HUES48 (cell line): ENCODE data around the gene NPHP4.

Experiments used
- H3K27ac ChIP-seq: one replicate; pipeline ENCODE4 v1.7.0; 2013; ENCODE audit warnings: low read depth, low read length, inconsistent platforms
- H3K27me3 ChIP-seq: 2 replicates; pipeline ENCODE4 v1.6.1; 2013; ENCODE audit warnings: mild to moderate bottlenecking, low read length; ENCODE audit not compliant: control insufficient read depth, insufficient read depth
- H3K36me3 ChIP-seq: 2 replicates; pipeline ENCODE4 v1.6.1; 2013; ENCODE audit warnings: low read length; ENCODE audit not compliant: control insufficient read depth, insufficient read depth
- H3K4me1 ChIP-seq: 2 replicates; pipeline ENCODE4 v1.6.1; 2013; ENCODE audit warnings: mild to moderate bottlenecking, low read length; ENCODE audit not compliant: control insufficient read depth, insufficient read depth
- H3K4me3 ChIP-seq: 2 replicates; pipeline ENCODE4 v1.5.1; 2013; ENCODE audit warnings: mild to moderate bottlenecking, low read depth, low read length
- H3K9ac ChIP-seq: 2 replicates; pipeline ENCODE4 v1.6.1; 2013; ENCODE audit warnings: mild to moderate bottlenecking, low read depth, low read length, moderate library complexity
- H3K9me3 ChIP-seq: 2 replicates; pipeline ENCODE4 v1.6.1; 2013; ENCODE audit warnings: low read length; ENCODE audit not compliant: control insufficient read depth, insufficient read depth

Gene NPHP4

GRCh38 chr1:5992026-5992813 lies at the start of gene NPHP4:
NPHP4 (minus strand) TSS chr1:5992425; CDS start chr1:5986289, 6,136 bp downstream.
- Histone ChIP-seq H3K9ac (peak within 1 kb of the TSS; percentile 48; the same call in 1 of the 2 replicates), H3K27ac (peak within 1 kb of the TSS; percentile 72), H3K27me3 (peaks cover 25% of the 10 kb centered on the region), H3K4me3 (peak within 1 kb of the TSS; percentile 84), H3K4me1 (peaks cover 18% of the 10 kb centered on the region), H3K36me3 (no peaks in the 10 kb centered on the region), H3K9me3 (no peaks in the 10 kb centered on the region)

GRCh38 chr1:6041432-6042062 lies 49.3 kb upstream of the NPHP4 start:
- Histone ChIP-seq H3K27me3 (no peaks in the 10 kb centered on the region), H3K4me3 (no peak overlapping the region), H3K4me1 (peaks cover 6% of the 10 kb centered on the region; the same call in 1 of the 2 replicates), H3K9ac (no peak overlapping the region), H3K27ac (no peak overlapping the region), H3K36me3 (no peaks in the 10 kb centered on the region), H3K9me3 (no peaks in the 10 kb centered on the region)

GRCh38 chr1:6040861-6041415 lies 48.7 kb upstream of the NPHP4 start:
- H3K27me3 ChIP-seq: no peaks in the 10 kb centered on the region
- H3K27ac ChIP-seq: no peak overlapping the region
- peaks cover 6% of the 10 kb centered on the region; the same call in 1 of the 2 replicates for H3K4me1 ChIP-seq
- no peak overlapping the region for H3K9ac ChIP-seq
- no peaks in the 10 kb centered on the region for H3K9me3 ChIP-seq
- H3K36me3 ChIP-seq: no peaks in the 10 kb centered on the region
- no peak overlapping the region for H3K4me3 ChIP-seq

- no peaks in the 10 kb centered on the region for H3K36me3 ChIP-seq
These were observed 48.2 kb upstream of the NPHP4 start for GRCh38 chr1:6040444-6040843.

GRCh38 chr1:6039031-6039430 lies 46.8 kb upstream of the NPHP4 start:
- Histone ChIP-seq H3K27ac (no peak overlapping the region), H3K36me3 (no peaks in the 10 kb centered on the region), H3K4me3 (no peak overlapping the region), H3K27me3 (no peaks in the 10 kb centered on the region), H3K4me1 (peaks cover 6% of the 10 kb centered on the region; the same call in 1 of the 2 replicates), H3K9me3 (no peaks in the 10 kb centered on the region), H3K9ac (no peak overlapping the region)

More at GRCh38 chr1:6040444-6040843, 48.2 kb upstream of the NPHP4 start:
- Histone ChIP-seq H3K9ac (no peak overlapping the region), H3K4me1 (peaks cover 6% of the 10 kb centered on the region; the same call in 1 of the 2 replicates), H3K27ac (no peak overlapping the region), H3K4me3 (no peak overlapping the region), H3K27me3 (no peaks in the 10 kb centered on the region), H3K9me3 (no peaks in the 10 kb centered on the region)

- peaks cover 6% of the 10 kb centered on the region; the same call in 1 of the 2 replicates for H3K4me1 ChIP-seq
- H3K27ac ChIP-seq: no peak overlapping the region
- no peaks in the 10 kb centered on the region for H3K9me3 ChIP-seq
- H3K4me3 ChIP-seq: no peak overlapping the region
- H3K27me3 ChIP-seq: no peaks in the 10 kb centered on the region
- H3K9ac ChIP-seq: no peak overlapping the region
- H3K36me3 ChIP-seq: no peaks in the 10 kb centered on the region
These were observed 46.4 kb upstream of the NPHP4 start for GRCh38 chr1:6038603-6039002.

GRCh38 chr1:6037338-6037762 lies 45.1 kb upstream of the NPHP4 start:
- Histone ChIP-seq H3K27me3 (no peaks in the 10 kb centered on the region), H3K36me3 (no peaks in the 10 kb centered on the region), H3K4me1 (peaks cover 6% of the 10 kb centered on the region; the same call in 1 of the 2 replicates), H3K27ac (no peak overlapping the region), H3K9me3 (no peaks in the 10 kb centered on the region), H3K9ac (no peak overlapping the region), H3K4me3 (no peak overlapping the region)

GRCh38 chr1:6035719-6036118 lies 43.5 kb upstream of the NPHP4 start:
- Histone ChIP-seq H3K9ac (no peak overlapping the region), H3K9me3 (no peaks in the 10 kb centered on the region), H3K36me3 (no peaks in the 10 kb centered on the region), H3K27ac (no peak overlapping the region), H3K4me3 (no peak overlapping the region), H3K4me1 (peaks cover 6% of the 10 kb centered on the region; the same call in 1 of the 2 replicates), H3K27me3 (no peaks in the 10 kb centered on the region)

GRCh38 chr1:6035303-6035702 lies 43.1 kb upstream of the NPHP4 start:
- Histone ChIP-seq H3K36me3 (no peaks in the 10 kb centered on the region), H3K9ac (no peak overlapping the region), H3K4me1 (peaks cover 6% of the 10 kb centered on the region; the same call in 1 of the 2 replicates), H3K9me3 (no peaks in the 10 kb centered on the region), H3K27me3 (no peaks in the 10 kb centered on the region), H3K4me3 (no peak overlapping the region), H3K27ac (no peak overlapping the region)

- Histone ChIP-seq H3K9ac (no peak overlapping the region), H3K36me3 (no peaks in the 10 kb centered on the region), H3K27ac (no peak overlapping the region), H3K4me3 (no peak overlapping the region), H3K9me3 (no peaks in the 10 kb centered on the region), H3K27me3 (no peaks in the 10 kb centered on the region), H3K4me1 (peaks cover 6% of the 10 kb centered on the region; the same call in 1 of the 2 replicates)
These were observed 42.5 kb upstream of the NPHP4 start for GRCh38 chr1:6034750-6035096.
